ENCODE results near the gene PLAC1. TPM values are rescaled to one million over a fixed set of nuclear protein-coding genes. Genes with fewer than 3 reads are reported as not detected.

Gene PLAC1, protein sequence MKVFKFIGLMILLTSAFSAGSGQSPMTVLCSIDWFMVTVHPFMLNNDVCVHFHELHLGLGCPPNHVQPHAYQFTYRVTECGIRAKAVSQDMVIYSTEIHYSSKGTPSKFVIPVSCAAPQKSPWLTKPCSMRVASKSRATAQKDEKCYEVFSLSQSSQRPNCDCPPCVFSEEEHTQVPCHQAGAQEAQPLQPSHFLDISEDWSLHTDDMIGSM
- 1 to 10 TPM in 1 of 2 donors, under 1 TPM in 1; 0.81 to 1.0 TPM for total RNA-seq
- polyA plus RNA-seq (ENCODE audit: insufficient read depth, low read depth, low replicate concordance): 3.0 TPM
- long read RNA-seq, donor 1, partial matches to known transcripts: 0 of 29 reads
- long read RNA-seq, donor 1, other reads (novel, unspliced or antisense): 29 of 29 reads
- long read RNA-seq, donor 2, partial matches to known transcripts: 0 of 28 reads
- long read RNA-seq, donor 2, other reads (novel, unspliced or antisense): 28 of 28 reads

DNA sequence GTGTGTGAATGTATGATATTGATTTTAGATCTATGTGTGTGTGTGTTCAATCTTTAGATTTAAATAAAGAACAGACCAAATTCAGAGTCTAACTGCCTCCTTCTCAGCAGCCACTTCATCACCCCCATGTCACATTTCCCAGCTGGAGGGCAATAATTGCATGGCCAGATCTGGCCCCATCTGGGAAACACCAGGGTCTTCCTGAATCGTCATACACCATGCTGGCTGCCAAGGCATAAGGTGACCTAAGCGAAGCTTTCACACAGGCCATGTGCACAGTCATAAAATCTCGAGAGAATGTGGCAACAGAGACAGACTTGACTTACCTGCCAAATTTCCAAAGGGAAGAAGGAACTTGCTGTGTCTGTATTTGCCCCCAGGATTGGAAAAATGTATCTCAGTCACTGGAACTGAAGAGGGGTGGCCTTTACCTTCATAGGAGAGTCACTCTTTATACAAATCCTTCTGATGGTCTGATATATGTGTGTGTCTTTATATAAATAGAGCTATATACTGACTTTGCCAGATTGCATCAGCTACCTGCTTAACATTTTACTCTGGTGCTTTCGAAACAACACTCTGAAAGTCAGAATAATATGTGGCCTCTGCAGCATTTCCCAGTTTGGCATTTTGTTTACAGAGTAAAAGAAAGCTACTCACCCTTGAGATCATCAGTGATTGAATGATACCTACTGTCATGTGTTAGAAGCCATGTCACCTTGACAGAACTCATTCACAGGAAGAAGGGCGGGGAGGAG is at the start of gene PLAC1:
TSS of gene PLAC1 (minus strand) at position 470 of the 758 bp plus-strand sequence. CDS start 91,789 bp downstream, outside the sequence.
- TF ChIP-seq CTCF (IDR thresholded peaks at IDR 0.05): no peak
- no peak for TF ChIP-seq POLR2A (IDR thresholded peaks at IDR 0.05)
- Histone ChIP-seq H3K4me3 (no peak within 1 kb of the TSS), H3K9me3 (no peaks in the 10 kb centered on the region), H3K4me1 (no peaks in the 10 kb centered on the region), H3K27me3 (no peaks in the 10 kb centered on the region), H3K27ac (no peak within 1 kb of the TSS), H3K36me3 (ENCODE audit: low read depth, missing control alignments) (no peaks in the 10 kb centered on the region)
- DNase-seq: no peak
- intact Hi-C loops (cut with DNase I; ENCODE audit: low total_unique reads): no loop called here
- WGBS, 2 donors: 88 to 92% methylated on average over 4 to 5 of the region's 5 CpGs

- no peak for DNase-seq
- Histone ChIP-seq H3K4me3 (no peak overlapping the region), H3K27me3 (no peaks in the 10 kb centered on the region), H3K36me3 (ENCODE audit: low read depth, missing control alignments) (no peaks in the 10 kb centered on the region), H3K27ac (no peak overlapping the region), H3K9me3 (no peaks in the 10 kb centered on the region), H3K4me1 (no peaks in the 10 kb centered on the region)
- intact Hi-C loops (cut with DNase I; ENCODE audit: low total_unique reads): no loop called here
- no peak for TF ChIP-seq POLR2A (IDR thresholded peaks at IDR 0.05)
- no peak for TF ChIP-seq CTCF (IDR thresholded peaks at IDR 0.05)
- 51 to 53% methylated on average over 3 to 5 of the region's 5 CpGs for WGBS, 2 donors
Observed at GRCh38 chrX:134706138-134706537, 47.9 kb upstream of the PLAC1 start.

DNA sequence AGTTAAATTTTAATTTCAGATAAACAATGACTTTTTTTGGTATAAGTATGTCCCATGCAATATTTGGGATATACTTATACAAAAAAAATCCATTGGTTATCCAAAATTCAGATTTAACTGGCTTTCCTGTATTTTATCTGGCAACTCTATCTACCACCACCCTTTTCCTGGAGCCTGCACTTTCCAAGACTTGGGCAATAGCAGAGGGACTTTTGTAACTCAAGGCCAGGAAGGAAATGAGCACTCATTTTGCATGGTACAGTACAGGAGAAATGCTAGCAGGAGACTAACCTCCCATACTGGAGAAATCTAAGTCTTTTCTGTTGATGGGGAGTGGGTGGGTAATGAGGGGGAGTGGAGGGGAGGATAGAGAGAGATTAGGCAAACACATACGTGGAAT is 37.7 kb upstream of the PLAC1 start:
- no peak for DNase-seq
- H3K27ac ChIP-seq: no peak overlapping the region
- H3K27me3 ChIP-seq: no peaks in the 10 kb centered on the region
- 36 to 43% methylated on average over 1 of the region's 1 CpG for WGBS, 2 donors
- no peaks in the 10 kb centered on the region for H3K36me3 ChIP-seq (ENCODE audit: low read depth, missing control alignments)
- H3K4me3 ChIP-seq: no peak overlapping the region
- H3K9me3 ChIP-seq: no peaks in the 10 kb centered on the region
- H3K4me1 ChIP-seq: no peaks in the 10 kb centered on the region
- intact Hi-C loops (cut with DNase I; ENCODE audit: low total_unique reads): no loop called here
- TF ChIP-seq CTCF (IDR thresholded peaks at IDR 0.05) (no peak), POLR2A (IDR thresholded peaks at IDR 0.05) (no peak)

DNA sequence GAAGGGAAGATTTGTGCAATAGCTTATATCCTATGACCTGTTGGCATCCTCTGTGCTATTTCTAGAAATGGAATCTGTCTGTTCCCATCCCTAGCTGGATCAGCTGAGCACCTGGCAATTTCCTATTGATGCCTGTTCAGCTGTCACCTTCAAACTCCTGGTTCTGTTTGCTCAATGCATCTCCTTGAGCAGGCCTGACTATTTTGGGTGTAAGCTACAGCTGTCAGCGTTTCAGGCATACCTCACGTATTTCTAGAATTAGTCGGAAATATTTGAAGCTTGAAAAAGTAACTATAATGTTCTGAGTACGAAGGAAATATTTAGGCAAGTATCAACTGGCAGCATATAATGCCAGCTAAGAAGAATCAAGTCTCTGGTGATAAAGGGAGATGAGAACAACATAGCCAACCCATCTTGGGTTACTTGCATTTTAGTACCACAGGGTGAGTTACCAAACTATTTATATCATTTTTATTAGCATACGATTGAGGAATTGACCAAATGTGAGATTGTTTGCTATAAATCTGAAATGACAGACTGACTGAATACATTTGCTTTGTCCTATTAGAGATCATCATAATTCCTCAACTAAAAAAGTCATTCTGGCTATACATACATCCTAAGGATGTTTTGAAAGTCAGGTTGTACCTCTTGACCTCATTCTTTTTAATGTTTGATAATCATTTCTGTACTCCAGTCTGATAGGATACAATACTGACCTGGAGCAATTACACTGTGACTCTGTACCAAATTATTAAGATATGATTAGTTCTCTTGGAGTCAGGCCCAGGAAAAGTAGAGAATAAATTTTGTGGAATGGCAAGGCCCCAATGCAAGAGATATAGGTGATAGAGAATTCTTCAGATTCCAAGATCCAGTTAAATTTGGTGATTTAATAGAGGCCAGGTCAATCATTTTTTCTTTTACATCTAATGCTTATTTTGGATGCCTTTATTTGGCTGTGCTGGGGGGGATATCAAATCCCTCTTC is 36.4 kb upstream of the PLAC1 start:
- WGBS, 2 donors: 67 to 75% methylated on average over 5 of the region's 5 CpGs
- H3K27me3 ChIP-seq: no peaks in the 10 kb centered on the region
- H3K36me3 ChIP-seq (ENCODE audit: low read depth, missing control alignments): no peaks in the 10 kb centered on the region
- no peak for DNase-seq
- H3K9me3 ChIP-seq: no peaks in the 10 kb centered on the region
- no peak for TF ChIP-seq POLR2A (IDR thresholded peaks at IDR 0.05)
- H3K4me1 ChIP-seq: no peaks in the 10 kb centered on the region
- no peak overlapping the region for H3K27ac ChIP-seq
- H3K4me3 ChIP-seq: no peak overlapping the region
- intact Hi-C loops (cut with DNase I; ENCODE audit: low total_unique reads): no loop called here
